Progenitor cell of endocrine pancreas (in vitro differentiated cells): ENCODE measurements around the gene PCSK7. TPM values are rescaled to one million over a fixed set of nuclear protein-coding genes. Genes with fewer than 3 reads are reported as not detected.

ENCODE experiments used
- DNase-seq: peaks from one replicate; pipeline ENCODE4 v3.0.0; 2021; ENCODE audit warnings: low spot score; ENCODE audit not compliant: unreplicated experiment
- H3K27ac Mint-ChIP-seq: 2 replicates; pipeline ENCODE4 v1.8.0; 2021; ENCODE audit warnings: mild to moderate bottlenecking, moderate library complexity, mixed read lengths
- H3K27me3 Mint-ChIP-seq: 2 replicates; pipeline ENCODE4 v1.8.0; 2021; ENCODE audit warnings: mixed read lengths
- H3K36me3 Mint-ChIP-seq: 2 replicates; pipeline ENCODE4 v1.8.0; 2022; ENCODE audit warnings: mixed read lengths; ENCODE audit not compliant: insufficient read depth
- H3K4me1 Mint-ChIP-seq: 2 replicates; pipeline ENCODE4 v1.8.0; 2021; ENCODE audit warnings: low read depth, mixed read lengths
- H3K4me3 Mint-ChIP-seq: 2 replicates; pipeline ENCODE4 v1.8.0; 2021; ENCODE audit warnings: low read depth, mild to moderate bottlenecking, moderate library complexity, mixed read lengths
- H3K9me3 Mint-ChIP-seq: 2 replicates; pipeline ENCODE4 v1.8.0; 2021; ENCODE audit warnings: low read depth, mixed read lengths
- total RNA-seq: library from RNA; stranded (reverse); gene quantifications from 2 replicates; pipeline ENCODE4 v1.2.1, GENCODE V29; 2021
- TF ChIP-seq, protein P1 (sequence below): fragments of 200-600 bp; sonication (generic); IDR thresholded peaks from one replicate; pipeline ENCODE4 v1.5.0; 2021; ENCODE audit warnings: antibody characterized with exemption, mild to moderate bottlenecking; ENCODE audit not compliant: unreplicated experiment

The PCSK7 gene
- total RNA-seq, 1 donor from 2014 or later = 62.3 TPM

DNA sequence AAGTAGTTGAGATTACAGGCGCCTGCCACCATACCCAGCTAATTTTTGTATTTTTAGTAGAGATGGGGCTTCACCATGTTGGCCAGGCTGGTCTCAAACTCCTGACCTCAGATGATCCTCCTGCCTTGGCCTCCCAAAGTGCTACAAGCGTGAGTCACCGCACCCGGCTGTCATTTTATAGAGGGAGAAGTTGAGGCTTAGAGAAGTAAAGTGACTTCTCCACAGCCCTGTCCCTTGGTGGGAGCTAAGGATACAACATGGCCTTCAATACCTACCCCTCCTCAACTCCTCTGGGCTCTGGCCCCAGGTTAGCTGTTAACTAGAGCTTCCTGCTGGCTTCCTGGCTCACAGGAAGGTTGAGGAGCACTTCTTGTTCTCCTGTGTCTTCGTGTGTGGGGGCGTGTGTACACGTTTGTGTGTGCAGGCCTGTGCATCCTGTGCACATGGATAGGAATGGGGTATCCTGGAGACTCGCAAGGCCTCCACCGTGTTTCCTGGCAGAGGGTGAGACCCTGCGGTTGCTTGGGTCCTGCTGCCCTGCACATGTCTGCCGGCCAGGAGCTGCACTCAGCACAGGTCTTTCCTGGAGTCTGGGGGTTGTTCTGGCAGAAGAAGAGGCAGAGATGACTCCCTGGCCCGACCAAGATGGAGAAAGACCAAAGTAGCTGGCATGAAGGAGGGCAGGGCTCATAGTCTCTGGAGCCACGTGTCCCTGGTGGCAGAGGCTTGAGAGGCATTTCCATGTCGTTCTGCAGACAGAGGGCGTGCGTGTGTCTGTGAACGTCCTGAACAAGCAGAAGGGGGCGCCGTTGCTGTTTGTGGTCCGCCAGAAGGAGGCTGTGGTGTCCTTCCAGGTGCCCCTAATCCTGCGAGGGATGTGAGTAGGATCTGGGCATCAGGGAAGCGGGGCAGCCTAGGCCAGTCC, 51.0 kb downstream of the PCSK7 start:
- peaks cover 34% of the 10 kb centered on the region for H3K4me1 Mint-ChIP-seq
- peak; percentile 34 for DNase-seq
- no peaks in the 10 kb centered on the region for H3K9me3 Mint-ChIP-seq
- H3K36me3 Mint-ChIP-seq = peaks cover 2% of the 10 kb centered on the region
- H3K27me3 Mint-ChIP-seq = no peaks in the 10 kb centered on the region
- H3K4me3 Mint-ChIP-seq = peak overlapping the region; percentile 53
- H3K27ac Mint-ChIP-seq = peak overlapping the region; percentile 24
- TF ChIP-seq, protein P1, sequence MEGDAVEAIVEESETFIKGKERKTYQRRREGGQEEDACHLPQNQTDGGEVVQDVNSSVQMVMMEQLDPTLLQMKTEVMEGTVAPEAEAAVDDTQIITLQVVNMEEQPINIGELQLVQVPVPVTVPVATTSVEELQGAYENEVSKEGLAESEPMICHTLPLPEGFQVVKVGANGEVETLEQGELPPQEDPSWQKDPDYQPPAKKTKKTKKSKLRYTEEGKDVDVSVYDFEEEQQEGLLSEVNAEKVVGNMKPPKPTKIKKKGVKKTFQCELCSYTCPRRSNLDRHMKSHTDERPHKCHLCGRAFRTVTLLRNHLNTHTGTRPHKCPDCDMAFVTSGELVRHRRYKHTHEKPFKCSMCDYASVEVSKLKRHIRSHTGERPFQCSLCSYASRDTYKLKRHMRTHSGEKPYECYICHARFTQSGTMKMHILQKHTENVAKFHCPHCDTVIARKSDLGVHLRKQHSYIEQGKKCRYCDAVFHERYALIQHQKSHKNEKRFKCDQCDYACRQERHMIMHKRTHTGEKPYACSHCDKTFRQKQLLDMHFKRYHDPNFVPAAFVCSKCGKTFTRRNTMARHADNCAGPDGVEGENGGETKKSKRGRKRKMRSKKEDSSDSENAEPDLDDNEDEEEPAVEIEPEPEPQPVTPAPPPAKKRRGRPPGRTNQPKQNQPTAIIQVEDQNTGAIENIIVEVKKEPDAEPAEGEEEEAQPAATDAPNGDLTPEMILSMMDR = peak; percentile 63

DNA sequence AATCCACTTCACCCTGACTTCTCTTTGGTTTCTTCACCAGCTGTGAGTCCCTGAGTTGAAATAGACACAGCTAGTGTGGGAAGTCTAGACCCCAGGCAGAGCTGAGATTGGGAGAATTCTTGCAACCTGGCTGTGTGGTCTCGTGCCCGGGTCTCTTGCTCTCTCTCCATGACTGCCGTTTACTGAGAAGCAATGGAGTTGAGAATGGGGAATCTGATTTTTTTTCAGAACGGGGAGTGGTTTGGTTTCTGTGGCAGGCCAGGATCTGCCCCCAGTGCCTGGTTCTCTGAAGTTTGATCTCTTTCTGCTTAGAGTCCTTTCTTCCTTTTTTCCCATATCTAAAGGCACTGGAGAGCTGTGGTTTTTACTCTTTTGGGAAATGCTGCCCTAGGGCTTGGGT, 51.9 kb downstream of the PCSK7 start:
- Mint-ChIP-seq H3K4me1 (peaks cover 30% of the 10 kb centered on the region), H3K4me3 (peak overlapping the region; percentile 94), H3K36me3 (peaks cover 2% of the 10 kb centered on the region), H3K9me3 (no peaks in the 10 kb centered on the region), H3K27me3 (no peaks in the 10 kb centered on the region), H3K27ac (peak overlapping the region; percentile 14)
- no peak for DNase-seq
- TF ChIP-seq, protein P1 = no peak

DNA sequence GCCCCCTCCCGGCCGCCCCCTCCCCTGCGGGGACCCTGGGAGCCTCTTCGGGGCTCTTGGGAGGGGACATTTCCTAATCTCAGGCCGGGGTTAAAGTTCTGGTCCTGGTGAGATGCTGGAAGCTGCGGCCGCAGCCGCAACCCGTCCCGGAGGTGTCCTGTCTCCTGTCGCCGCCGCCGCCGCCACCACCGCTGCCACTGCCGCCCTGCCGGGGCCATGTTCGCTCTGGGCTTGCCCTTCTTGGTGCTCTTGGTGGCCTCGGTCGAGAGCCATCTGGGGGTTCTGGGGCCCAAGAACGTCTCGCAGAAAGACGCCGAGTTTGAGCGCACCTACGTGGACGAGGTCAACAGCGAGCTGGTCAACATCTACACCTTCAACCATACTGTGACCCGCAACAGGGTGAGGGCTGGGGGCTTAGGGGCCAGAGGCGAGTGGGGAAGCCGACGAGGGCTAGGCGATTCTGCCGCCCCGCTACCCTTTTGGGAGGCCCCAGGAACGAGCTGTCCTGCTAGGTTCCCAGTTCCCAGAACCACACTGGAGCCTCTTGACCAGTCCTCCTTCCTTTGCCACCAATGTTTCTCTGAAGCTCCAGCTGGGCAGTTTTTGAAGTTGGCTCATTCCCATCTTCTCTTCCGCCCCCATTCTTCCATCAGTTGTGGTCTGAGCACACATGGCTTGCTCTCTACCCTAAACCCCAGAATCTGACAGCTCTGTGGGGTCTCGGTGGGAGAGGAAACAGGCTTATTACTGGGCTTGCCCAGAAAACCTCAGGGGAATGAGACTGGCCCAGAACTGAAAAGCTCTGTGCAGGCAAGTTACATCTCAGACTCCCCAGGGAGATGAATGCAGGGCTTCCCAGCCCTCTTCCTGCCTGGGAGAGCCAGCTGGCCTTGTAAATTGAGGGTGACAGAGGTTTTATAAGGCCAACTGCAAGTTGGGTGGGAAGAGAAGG, 52.5 kb downstream of the PCSK7 start:
- Mint-ChIP-seq H3K27me3 (no peaks in the 10 kb centered on the region), H3K9me3 (no peaks in the 10 kb centered on the region), H3K36me3 (peaks cover 2% of the 10 kb centered on the region), H3K4me1 (peaks cover 27% of the 10 kb centered on the region), H3K27ac (peak overlapping the region; percentile 98), H3K4me3 (peak overlapping the region; percentile 94)
- no peak for DNase-seq
- TF ChIP-seq, protein P1 = no peak

DNA sequence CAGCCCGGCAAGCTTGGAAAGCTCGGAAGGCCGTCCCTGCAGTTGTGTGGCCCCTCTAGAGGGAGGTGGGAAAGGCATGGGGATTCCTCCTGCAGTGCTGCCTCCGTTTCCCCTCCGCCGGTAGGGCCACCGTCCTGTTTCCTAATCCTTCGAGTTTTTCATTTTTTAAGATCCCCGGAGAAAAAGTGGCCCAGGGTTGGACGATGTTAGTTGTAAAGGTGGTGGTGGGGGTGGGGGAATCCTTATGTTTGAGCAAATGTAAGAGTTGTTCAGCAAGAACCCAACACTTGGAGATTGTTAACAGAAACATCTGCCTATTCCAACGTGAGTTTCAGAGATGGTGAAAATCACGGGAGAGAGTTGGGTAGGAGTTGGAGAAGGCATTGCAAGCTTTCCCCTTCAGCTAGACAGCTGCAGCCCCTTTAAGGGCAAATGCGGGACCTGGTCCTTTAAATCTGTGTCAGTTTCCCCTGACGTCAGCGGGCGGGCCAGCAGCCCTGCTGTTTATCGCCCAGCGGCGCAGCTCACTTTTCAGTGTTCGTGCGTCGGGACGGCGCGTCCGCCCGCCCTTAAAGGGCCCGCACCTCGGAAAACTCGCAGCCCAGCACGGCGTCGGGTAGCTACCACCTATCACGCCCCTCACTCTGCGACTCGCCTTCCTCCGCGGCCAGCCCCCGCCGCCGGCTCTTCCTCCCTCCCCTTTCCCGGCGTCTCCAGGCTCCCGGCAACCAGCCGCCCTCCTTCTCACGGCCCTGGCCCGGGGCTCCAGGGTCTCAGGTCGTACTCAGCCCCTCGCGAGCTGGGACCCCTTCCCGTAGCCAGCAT, 53.5 kb downstream of the PCSK7 start, which contains the start of gene SIDT2:
SIDT2 (plus strand) TSS at position 534 of the 825 bp plus-strand sequence. CDS start 521 bp downstream, outside the sequence.
- Mint-ChIP-seq H3K27me3 (no peaks in the 10 kb centered on the region), H3K9me3 (no peaks in the 10 kb centered on the region), H3K27ac (peak within 1 kb of the TSS; percentile 98), H3K36me3 (peaks cover 4% of the 10 kb centered on the region), H3K4me3 (peak within 1 kb of the TSS; percentile 94), H3K4me1 (peaks cover 18% of the 10 kb centered on the region)
- peak; percentile 82 for DNase-seq
- TF ChIP-seq, protein P1 = no peak
